ENCODE data around the gene SCYGR4.
"Not testable (repeated sequence)": the region's sequence is repeated elsewhere in the genome, so short reads cannot be mapped to it uniquely, and the experiment has no call there.

Gene SCYGR4

GRCh38 chr2:227661827-227662226 lies 44.5 kb downstream of the SCYGR4 start:
- Histone ChIP-seq H3K9me3 (ENCODE audit: control insufficient read depth, insufficient read depth, low read length) (no peaks in the 10 kb centered on the region), H3K27ac (ENCODE audit: low read length) (no peak overlapping the region), H3K4me1 (ENCODE audit: control insufficient read depth, insufficient read depth, low read length) (no peaks in the 10 kb centered on the region; the same call in 1 of the 2 replicates), H3K27me3 (ENCODE audit: control insufficient read depth, insufficient read depth, low read length) (0 out of 2 replicates have a peak, but pooled peaks cover 1% of the 10 kb centered on the region), H3K36me3 (ENCODE audit: control insufficient read depth, insufficient read depth, low read length) (no peaks in the 10 kb centered on the region), H3K4me3 (ENCODE audit: low read length) (no peak overlapping the region)
- WGBS (ENCODE audit: insufficient coverage, insufficient read length), result no CpG with 5 or more reads among the region's 3 CpGs
- no peak for DNase-seq (ENCODE audit: low read depth, low spot score)

DNA sequence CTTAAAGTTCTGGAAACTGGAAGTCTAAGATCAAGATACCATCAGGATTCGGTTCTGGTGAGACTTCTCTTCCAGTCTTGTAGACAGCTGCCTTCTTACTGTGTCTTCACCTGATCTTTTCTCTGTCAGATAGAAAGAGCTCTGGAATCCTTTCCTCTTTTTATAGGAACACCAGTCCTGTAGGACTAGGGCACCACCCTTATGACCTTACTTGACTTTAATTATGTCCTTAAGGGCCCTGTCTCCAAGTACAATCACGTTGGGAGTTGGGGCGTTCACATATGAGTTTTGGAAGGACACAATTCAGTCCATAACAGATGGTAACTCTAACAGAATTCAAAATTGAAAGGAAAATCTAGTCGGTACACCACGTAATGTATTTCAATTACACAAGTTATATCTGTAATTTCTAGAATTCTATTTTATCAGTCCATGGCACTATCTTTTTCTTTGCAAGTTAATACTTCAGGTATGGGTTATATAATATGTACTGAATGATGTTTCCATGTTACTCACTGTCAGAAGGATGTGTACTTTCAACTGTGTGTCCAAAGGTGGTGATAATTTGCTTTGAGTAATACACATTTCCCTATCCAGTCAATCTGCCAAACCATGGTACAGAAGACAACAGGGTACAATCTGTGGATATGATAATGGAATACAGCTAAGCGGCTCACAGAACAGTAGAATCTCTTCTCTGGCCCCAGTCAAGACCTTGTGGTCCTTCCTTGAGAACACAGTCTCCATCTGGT lies 48.1 kb downstream of the SCYGR4 start:
- no peaks in the 10 kb centered on the region for H3K36me3 ChIP-seq (ENCODE audit: control insufficient read depth, insufficient read depth, low read length)
- no peaks in the 10 kb centered on the region; the same call in 1 of the 2 replicates for H3K4me1 ChIP-seq (ENCODE audit: control insufficient read depth, insufficient read depth, low read length)
- no peak overlapping the region for H3K27ac ChIP-seq (ENCODE audit: low read length)
- H3K9me3 ChIP-seq (ENCODE audit: control insufficient read depth, insufficient read depth, low read length), result no peaks in the 10 kb centered on the region
- no peak for DNase-seq (ENCODE audit: low read depth, low spot score)
- no CpG with 5 or more reads among the region's 6 CpGs for WGBS (ENCODE audit: insufficient coverage, insufficient read length)
- 0 out of 2 replicates have a peak, but pooled peaks cover 1% of the 10 kb centered on the region for H3K27me3 ChIP-seq (ENCODE audit: control insufficient read depth, insufficient read depth, low read length)
- H3K4me3 ChIP-seq (ENCODE audit: low read length), result no peak overlapping the region

- not testable (repeated sequence) for H3K36me3 ChIP-seq (ENCODE audit: control insufficient read depth, insufficient read depth, low read length); H3K27ac ChIP-seq (ENCODE audit: low read length); H3K4me3 ChIP-seq (ENCODE audit: low read length); DNase-seq (ENCODE audit: low read depth, low spot score); H3K4me1 ChIP-seq (ENCODE audit: control insufficient read depth, insufficient read depth, low read length); H3K27me3 ChIP-seq (ENCODE audit: control insufficient read depth, insufficient read depth, low read length); H3K9me3 ChIP-seq (ENCODE audit: control insufficient read depth, insufficient read depth, low read length)
- no CpG with 5 or more reads among the region's 13 CpGs for WGBS (ENCODE audit: insufficient coverage, insufficient read length)
Observed at GRCh38 chr2:227666631-227667170, 49.4 kb downstream of the SCYGR4 start, which contains the start of gene SCYGR5. Gene SCYGR5, plus strand, starts transcription at chr2:227666804. Its CDS starts 0 bp downstream, at chr2:227666804.

Measured in iPS DF 6.9 (cell line).